Karpas-422 (cell line): ENCODE data around the gene RUNX1. TPM values are rescaled to one million over a fixed set of nuclear protein-coding genes. Genes with fewer than 3 reads are reported as not detected.

Experiments
- DNase-seq: peaks from one replicate; pipeline ENCODE4 v3.0.0-alpha.2; 2015
- H2AFZ ChIP-seq: fragments of 200-600 bp; sonication (generic); 2 replicates; pipeline ENCODE4 v1.6.1; 2014; ENCODE audit warnings: antibody characterized with exemption, low read length, mixed read lengths
- H3K27ac ChIP-seq: fragments of 200-600 bp; sonication (generic); 2 replicates; pipeline ENCODE4 v1.5.1; 2014; ENCODE audit warnings: mild to moderate bottlenecking, low read length, moderate library complexity
- H3K27me3 ChIP-seq: fragments of 200-600 bp; sonication (generic); 2 replicates; pipeline ENCODE4 v1.6.1; 2014; ENCODE audit warnings: low read length, mixed read lengths
- H3K36me3 ChIP-seq: fragments of 200-600 bp; sonication (generic); 2 replicates; pipeline ENCODE4 v1.6.1; 2014; ENCODE audit warnings: low read length, mixed read lengths; ENCODE audit not compliant: insufficient read depth
- H3K4me1 ChIP-seq: fragments of 200-600 bp; sonication (generic); 2 replicates; pipeline ENCODE4 v1.6.1; 2014; ENCODE audit warnings: mild to moderate bottlenecking, low read length, mixed read lengths
- H3K4me2 ChIP-seq: fragments of 200-600 bp; sonication (generic); 2 replicates; pipeline ENCODE4 v1.6.1; 2014; ENCODE audit warnings: low read length, low read depth, mild to moderate bottlenecking; ENCODE audit not compliant: poor library complexity, severe bottlenecking
- H3K4me3 ChIP-seq: fragments of 200-600 bp; sonication (generic); 2 replicates; pipeline ENCODE4 v1.5.1; 2014; ENCODE audit warnings: mild to moderate bottlenecking, antibody characterized with exemption, low read length, mixed read lengths
- H3K79me2 ChIP-seq: fragments of 200-600 bp; sonication (generic); 2 replicates; pipeline ENCODE4 v1.6.1; 2014; ENCODE audit warnings: mild to moderate bottlenecking, low read length, mixed read lengths
- H3K9ac ChIP-seq: fragments of 200-600 bp; sonication (generic); 2 replicates; pipeline ENCODE4 v1.6.0; 2014; ENCODE audit warnings: low read length
- H3K9me2 ChIP-seq: fragments of 200-600 bp; sonication (generic), shearing (Covaris generic); replicated peaks from 2 replicates; pipeline ENCODE4 v1.6.0; 2014; ENCODE audit warnings: mild to moderate bottlenecking, low read length, moderate library complexity; ENCODE audit not compliant: insufficient read depth
- H3K9me3 ChIP-seq: fragments of 300-700, 200-600 bp; sonication (generic); 2 replicates; pipeline ENCODE4 v1.6.1; 2014; ENCODE audit warnings: low read length, mixed read lengths
- H4K20me1 ChIP-seq: fragments of 200-600 bp; sonication (generic); 2 replicates; pipeline ENCODE4 v1.6.1; 2014; ENCODE audit warnings: mild to moderate bottlenecking, antibody characterized with exemption, low read length, low read depth; ENCODE audit not compliant: insufficient read depth
- total RNA-seq: library from RNA; depleted of rRNA; stranded (reverse); fragments of >200 nt; shearing (Covaris generic); gene quantifications from 2 replicates; pipeline ENCODE4 v1.2.3, GENCODE V29; 2014; ENCODE audit warnings: low replicate concordance

The RUNX1 gene
- total RNA-seq, 1 experiment from 2014 or later: 20.5 TPM

DNA sequence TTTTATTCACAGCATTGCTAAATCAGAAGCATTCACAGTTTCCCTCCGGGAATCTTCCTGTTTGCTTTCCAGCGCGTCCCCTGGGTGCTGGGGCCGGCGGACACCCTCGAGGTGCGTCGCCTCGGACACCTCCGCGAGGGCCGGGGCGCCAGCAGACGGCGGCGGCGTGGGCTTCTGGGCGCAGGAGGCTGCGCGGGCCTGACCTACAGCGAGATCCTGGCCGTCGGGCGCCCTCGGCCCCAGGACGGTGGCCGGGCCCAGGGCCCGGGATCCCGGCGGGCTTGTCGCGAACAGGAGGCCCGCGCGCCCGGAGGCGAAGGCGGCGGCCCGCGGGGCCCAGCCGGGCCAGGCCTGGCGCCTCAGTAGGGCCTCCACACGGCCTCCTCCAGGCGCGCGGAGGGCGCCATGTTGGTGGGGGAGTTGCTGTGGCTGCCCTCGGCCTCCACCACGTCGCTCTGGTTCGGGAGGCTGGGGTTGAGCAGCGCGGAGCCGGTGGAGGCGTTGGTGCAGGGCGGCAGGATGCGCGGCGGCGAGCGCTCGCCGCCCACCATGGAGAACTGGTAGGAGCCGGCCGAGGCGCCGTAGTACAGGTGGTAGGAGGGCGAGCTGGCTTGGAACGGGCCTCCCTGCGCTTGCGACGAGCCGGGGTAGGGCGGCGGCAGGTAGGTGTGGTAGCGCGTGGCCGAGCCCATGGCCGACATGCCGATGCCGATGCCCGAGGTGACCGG, 257.2 kb downstream of the RUNX1 start:
- no peak overlapping the region for H3K27ac ChIP-seq
- H3K4me1 ChIP-seq: no peaks in the 10 kb centered on the region
- no peaks in the 10 kb centered on the region for H3K79me2 ChIP-seq
- no peaks in the 10 kb centered on the region for H4K20me1 ChIP-seq
- H3K9ac ChIP-seq: no peak overlapping the region
- no peak for DNase-seq
- H2AFZ ChIP-seq: no peak overlapping the region
- H3K27me3 ChIP-seq: no peaks in the 10 kb centered on the region
- no peak overlapping the region for H3K4me3 ChIP-seq
- no peak overlapping the region for H3K4me2 ChIP-seq
- H3K9me2 ChIP-seq: no peaks in the 10 kb centered on the region
- no peaks in the 10 kb centered on the region for H3K9me3 ChIP-seq
- H3K36me3 ChIP-seq: no peaks in the 10 kb centered on the region; the same call in 1 of the 2 replicates

DNA sequence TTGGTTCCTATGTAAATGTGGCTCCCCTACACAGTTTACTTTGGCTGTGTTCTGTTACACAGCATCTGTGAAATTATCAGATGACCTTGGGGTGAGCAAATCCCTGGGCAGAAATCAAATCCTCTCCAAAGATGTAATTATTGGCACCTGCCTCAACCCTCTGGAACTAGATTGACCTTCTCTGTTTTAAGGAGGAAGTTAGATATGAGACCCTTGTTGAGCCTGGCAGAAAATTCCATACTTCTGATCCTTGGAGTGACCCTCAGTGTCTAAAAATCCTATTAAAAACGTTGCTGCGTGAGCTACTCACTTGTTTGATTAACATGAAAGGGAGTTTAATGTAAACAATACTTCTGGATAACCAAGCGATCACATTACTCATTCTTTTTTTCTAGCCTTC, 258.3 kb downstream of the RUNX1 start:
- H3K4me1 ChIP-seq: no peaks in the 10 kb centered on the region
- no peak overlapping the region for H3K4me3 ChIP-seq
- no peaks in the 10 kb centered on the region for H3K9me3 ChIP-seq
- no peak for DNase-seq
- no peaks in the 10 kb centered on the region for H4K20me1 ChIP-seq
- no peaks in the 10 kb centered on the region for H3K79me2 ChIP-seq
- no peak overlapping the region for H3K4me2 ChIP-seq
- H3K36me3 ChIP-seq: no peaks in the 10 kb centered on the region; the same call in 1 of the 2 replicates
- H3K9ac ChIP-seq: no peak overlapping the region
- no peak overlapping the region for H2AFZ ChIP-seq
- H3K9me2 ChIP-seq: no peaks in the 10 kb centered on the region
- no peaks in the 10 kb centered on the region for H3K27me3 ChIP-seq
- no peak overlapping the region for H3K27ac ChIP-seq

GRCh38 chr21:34790341-34790740, 258.8 kb downstream of the RUNX1 start:
- Histone ChIP-seq H3K9ac (no peak overlapping the region), H3K4me1 (no peaks in the 10 kb centered on the region), H3K9me3 (no peaks in the 10 kb centered on the region)

GRCh38 chr21:34788879-34789278, 260.2 kb downstream of the RUNX1 start:
- Histone ChIP-seq H3K36me3 (no peaks in the 10 kb centered on the region), H3K4me3 (no peak overlapping the region), H3K27ac (no peak overlapping the region), H3K9ac (no peak overlapping the region), H3K4me2 (no peak overlapping the region), H3K27me3 (no peaks in the 10 kb centered on the region), H3K9me3 (no peaks in the 10 kb centered on the region), H4K20me1 (no peaks in the 10 kb centered on the region), H2AFZ (no peak overlapping the region), H3K9me2 (no peaks in the 10 kb centered on the region), H3K4me1 (no peaks in the 10 kb centered on the region), H3K79me2 (no peaks in the 10 kb centered on the region)
- no peak for DNase-seq

More at GRCh38 chr21:34790341-34790740, 258.8 kb downstream of the RUNX1 start:
- no peaks in the 10 kb centered on the region for H3K36me3 ChIP-seq
- H3K27ac ChIP-seq: no peak overlapping the region
- no peak for DNase-seq
- H3K4me3 ChIP-seq: no peak overlapping the region
- H3K79me2 ChIP-seq: no peaks in the 10 kb centered on the region
- no peaks in the 10 kb centered on the region for H3K27me3 ChIP-seq
- H3K4me2 ChIP-seq: no peak overlapping the region
- H4K20me1 ChIP-seq: no peaks in the 10 kb centered on the region
- H3K9me2 ChIP-seq: no peaks in the 10 kb centered on the region
- H2AFZ ChIP-seq: no peak overlapping the region

GRCh38 chr21:34783815-34784214, 265.3 kb downstream of the RUNX1 start:
- Histone ChIP-seq H3K9me3 (no peaks in the 10 kb centered on the region), H3K9me2 (no peaks in the 10 kb centered on the region), H3K9ac (no peak overlapping the region), H3K4me2 (no peak overlapping the region), H3K27me3 (no peaks in the 10 kb centered on the region), H3K4me3 (no peak overlapping the region), H3K79me2 (no peaks in the 10 kb centered on the region), H4K20me1 (no peaks in the 10 kb centered on the region; the same call in 1 of the 2 replicates), H3K36me3 (no peaks in the 10 kb centered on the region), H2AFZ (no peak overlapping the region), H3K4me1 (no peaks in the 10 kb centered on the region), H3K27ac (no peak overlapping the region)
- DNase-seq: no peak

DNA sequence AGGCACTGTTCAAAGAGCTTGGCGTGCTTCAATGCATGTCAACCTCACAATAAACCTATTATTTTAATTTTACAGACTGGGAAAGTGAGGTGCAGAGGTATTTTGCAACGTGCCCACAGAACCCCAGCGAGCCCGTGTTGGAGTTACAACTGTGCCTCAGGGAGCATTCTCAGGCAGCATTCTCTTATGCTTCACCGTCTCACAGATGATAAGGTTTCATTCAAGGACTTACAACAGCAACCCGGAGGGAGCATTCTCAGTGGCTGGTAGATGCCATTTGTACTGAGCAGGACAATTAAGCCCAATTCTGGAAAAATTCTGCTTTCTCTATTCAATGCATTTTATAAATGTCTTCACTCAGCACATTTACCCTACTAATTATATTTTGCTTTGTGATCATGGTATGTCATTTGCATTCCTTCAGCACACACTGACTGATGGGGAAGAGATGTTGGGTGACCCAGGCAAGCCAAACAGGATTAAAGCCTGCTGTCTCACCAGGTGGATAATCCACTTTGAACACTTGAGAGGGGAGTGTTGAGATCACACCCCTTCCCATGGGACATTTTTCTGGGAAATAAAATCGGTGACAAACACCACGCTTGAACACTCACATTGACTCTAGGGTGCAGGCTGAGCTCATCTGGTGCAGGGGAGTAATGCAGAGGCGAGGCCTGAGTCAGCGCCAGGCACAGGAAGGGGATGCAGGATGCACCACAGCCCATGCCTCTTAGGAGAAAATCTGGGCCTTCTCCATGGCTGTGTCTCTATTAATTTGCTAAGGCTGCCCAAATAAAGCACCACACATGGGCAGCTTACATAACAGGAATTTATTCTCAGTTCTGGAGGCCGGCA, 266.4 kb downstream of the RUNX1 start:
- no peaks in the 10 kb centered on the region for H3K9me2 ChIP-seq
- no peaks in the 10 kb centered on the region for H3K9me3 ChIP-seq
- H4K20me1 ChIP-seq: no peaks in the 10 kb centered on the region; the same call in 1 of the 2 replicates
- no peak overlapping the region for H3K27ac ChIP-seq
- H3K9ac ChIP-seq: no peak overlapping the region
- H3K79me2 ChIP-seq: no peaks in the 10 kb centered on the region
- H3K4me2 ChIP-seq: no peak overlapping the region
- no peak overlapping the region for H2AFZ ChIP-seq
- no peak for DNase-seq
- no peaks in the 10 kb centered on the region for H3K4me1 ChIP-seq
- no peaks in the 10 kb centered on the region for H3K27me3 ChIP-seq
- no peak overlapping the region for H3K4me3 ChIP-seq
- H3K36me3 ChIP-seq: no peaks in the 10 kb centered on the region

GRCh38 chr21:34781526-34781925, 267.6 kb downstream of the RUNX1 start:
- Histone ChIP-seq H3K9me2 (no peaks in the 10 kb centered on the region), H4K20me1 (no peaks in the 10 kb centered on the region; the same call in 1 of the 2 replicates), H3K27me3 (no peaks in the 10 kb centered on the region), H3K9me3 (no peaks in the 10 kb centered on the region), H3K4me2 (no peak overlapping the region), H3K9ac (no peak overlapping the region), H3K27ac (no peak overlapping the region), H3K4me1 (no peaks in the 10 kb centered on the region), H2AFZ (no peak overlapping the region), H3K4me3 (no peak overlapping the region), H3K79me2 (no peaks in the 10 kb centered on the region), H3K36me3 (no peaks in the 10 kb centered on the region)
- DNase-seq: no peak

- DNase-seq: no peak
- H3K4me1 ChIP-seq: no peaks in the 10 kb centered on the region
- H3K36me3 ChIP-seq: no peaks in the 10 kb centered on the region
- H3K79me2 ChIP-seq: no peaks in the 10 kb centered on the region
- no peak overlapping the region for H3K9ac ChIP-seq
- H3K27me3 ChIP-seq: no peaks in the 10 kb centered on the region
- no peak overlapping the region for H2AFZ ChIP-seq
- H4K20me1 ChIP-seq: no peaks in the 10 kb centered on the region; the same call in 1 of the 2 replicates
- H3K9me2 ChIP-seq: no peaks in the 10 kb centered on the region
- no peak overlapping the region for H3K27ac ChIP-seq
- no peak overlapping the region for H3K4me2 ChIP-seq
- no peaks in the 10 kb centered on the region for H3K9me3 ChIP-seq
- H3K4me3 ChIP-seq: no peak overlapping the region
Observed at GRCh38 chr21:34779860-34780259, 269.2 kb downstream of the RUNX1 start.
